GM12873 (cell line): ENCODE measurements around the gene KCNC2.

Source experiments
- TF ChIP-seq, protein P1 (sequence below): IDR thresholded peaks from 2 replicates; pipeline ENCODE4 v1.5.1; 2012; ENCODE audit warnings: low read depth, mild to moderate bottlenecking, moderate library complexity, low read length, control low read depth; ENCODE audit not compliant: insufficient read depth; ENCODE audit errors: missing control alignments

Gene KCNC2

DNA sequence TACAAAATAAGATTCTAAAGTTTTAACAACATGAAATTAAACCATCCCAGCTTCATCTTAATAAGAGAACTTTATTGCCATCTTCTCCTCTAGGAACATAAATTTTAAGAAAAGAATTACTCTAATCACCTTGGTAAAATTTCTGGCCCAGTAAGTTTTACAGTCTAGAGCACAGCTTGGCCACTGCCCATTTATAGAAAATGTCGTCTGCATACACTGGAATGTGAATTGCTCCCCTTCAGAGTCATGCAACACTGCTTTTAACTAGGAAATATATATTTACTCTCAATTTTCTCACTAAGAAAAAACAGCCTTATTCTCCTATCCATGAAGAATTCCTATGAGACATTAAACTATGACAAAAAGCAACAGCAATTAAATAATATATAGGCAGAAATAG, 48.2 kb downstream of the KCNC2 start:
- TF ChIP-seq, protein P1, sequence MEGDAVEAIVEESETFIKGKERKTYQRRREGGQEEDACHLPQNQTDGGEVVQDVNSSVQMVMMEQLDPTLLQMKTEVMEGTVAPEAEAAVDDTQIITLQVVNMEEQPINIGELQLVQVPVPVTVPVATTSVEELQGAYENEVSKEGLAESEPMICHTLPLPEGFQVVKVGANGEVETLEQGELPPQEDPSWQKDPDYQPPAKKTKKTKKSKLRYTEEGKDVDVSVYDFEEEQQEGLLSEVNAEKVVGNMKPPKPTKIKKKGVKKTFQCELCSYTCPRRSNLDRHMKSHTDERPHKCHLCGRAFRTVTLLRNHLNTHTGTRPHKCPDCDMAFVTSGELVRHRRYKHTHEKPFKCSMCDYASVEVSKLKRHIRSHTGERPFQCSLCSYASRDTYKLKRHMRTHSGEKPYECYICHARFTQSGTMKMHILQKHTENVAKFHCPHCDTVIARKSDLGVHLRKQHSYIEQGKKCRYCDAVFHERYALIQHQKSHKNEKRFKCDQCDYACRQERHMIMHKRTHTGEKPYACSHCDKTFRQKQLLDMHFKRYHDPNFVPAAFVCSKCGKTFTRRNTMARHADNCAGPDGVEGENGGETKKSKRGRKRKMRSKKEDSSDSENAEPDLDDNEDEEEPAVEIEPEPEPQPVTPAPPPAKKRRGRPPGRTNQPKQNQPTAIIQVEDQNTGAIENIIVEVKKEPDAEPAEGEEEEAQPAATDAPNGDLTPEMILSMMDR, result no peak

DNA sequence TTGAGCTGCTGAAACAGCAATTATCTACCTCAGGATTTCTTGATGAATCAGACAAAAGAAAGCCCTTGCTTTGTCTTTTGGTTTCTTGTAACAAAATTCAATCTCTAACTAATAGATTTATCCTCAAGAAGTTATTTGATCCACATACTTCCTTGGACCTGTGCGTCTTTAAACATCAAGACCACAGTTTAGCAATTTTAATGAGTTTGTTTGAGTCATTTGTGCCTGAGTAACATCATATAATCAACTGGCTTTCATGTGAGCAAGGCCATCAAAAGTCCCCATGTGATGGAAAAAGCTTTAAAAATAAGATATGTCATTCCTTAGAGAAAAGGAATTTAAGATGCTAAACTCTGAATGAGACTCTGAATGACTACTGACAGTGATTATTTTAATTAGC, 52.3 kb downstream of the KCNC2 start:
- TF ChIP-seq, protein P1, result no peak

DNA sequence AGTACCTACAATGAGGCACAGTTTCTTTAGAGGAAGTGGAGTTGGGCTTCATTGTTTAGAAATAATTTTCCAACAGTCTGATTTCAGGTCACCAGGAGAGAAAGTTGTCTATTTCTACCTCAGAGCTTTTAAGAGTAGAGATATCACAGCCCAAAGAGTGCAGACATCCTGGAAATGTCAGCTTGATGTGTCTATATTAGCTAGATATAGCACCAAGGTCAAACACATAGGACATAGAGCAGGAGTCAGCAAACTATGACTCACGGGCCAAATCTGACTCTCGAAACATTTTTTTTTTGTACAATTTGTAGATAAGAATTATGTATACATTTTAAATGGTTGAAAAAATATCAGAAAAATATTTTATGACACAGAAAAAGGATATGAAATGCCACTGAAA, 53.7 kb downstream of the KCNC2 start:
- TF ChIP-seq, protein P1, result no peak

DNA sequence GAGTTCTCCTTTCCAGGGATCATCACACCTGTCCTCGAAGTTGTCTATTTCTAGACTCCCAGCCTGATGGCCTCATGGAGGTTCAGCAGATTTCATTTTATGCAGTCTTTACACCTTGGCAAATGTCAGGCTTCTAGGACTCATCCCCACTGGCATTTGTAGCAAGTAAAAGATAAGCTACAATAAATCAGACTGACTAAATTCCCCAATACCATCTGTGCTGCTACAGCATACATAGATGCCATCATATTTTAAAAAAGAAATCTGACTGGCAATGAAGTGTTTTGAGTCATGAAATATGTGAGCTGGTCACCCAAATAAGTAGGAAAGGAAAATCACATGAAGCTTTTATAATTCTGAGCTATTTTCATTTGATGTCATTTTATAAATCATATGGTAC, 55.3 kb downstream of the KCNC2 start:
- TF ChIP-seq, protein P1, result no peak

DNA sequence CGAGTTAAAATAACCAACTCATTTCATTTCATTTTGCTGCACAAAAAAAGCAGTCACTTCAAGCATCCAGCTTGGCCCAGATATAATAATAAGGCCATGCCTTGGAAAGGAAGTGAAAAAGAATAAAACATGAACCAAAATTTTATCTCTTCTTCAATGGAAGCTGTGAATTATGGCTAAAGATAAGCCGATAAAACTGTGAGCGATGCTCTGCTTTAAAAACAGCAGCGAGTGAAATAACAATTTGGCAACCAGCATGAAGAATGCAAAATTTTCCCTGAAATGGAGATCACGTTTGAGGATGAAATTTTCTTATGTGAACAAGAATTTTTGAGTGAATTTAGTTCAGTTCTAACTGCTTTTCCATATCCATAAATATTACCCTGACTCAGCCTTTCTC, 70.4 kb downstream of the KCNC2 start:
- TF ChIP-seq, protein P1, result no peak

DNA sequence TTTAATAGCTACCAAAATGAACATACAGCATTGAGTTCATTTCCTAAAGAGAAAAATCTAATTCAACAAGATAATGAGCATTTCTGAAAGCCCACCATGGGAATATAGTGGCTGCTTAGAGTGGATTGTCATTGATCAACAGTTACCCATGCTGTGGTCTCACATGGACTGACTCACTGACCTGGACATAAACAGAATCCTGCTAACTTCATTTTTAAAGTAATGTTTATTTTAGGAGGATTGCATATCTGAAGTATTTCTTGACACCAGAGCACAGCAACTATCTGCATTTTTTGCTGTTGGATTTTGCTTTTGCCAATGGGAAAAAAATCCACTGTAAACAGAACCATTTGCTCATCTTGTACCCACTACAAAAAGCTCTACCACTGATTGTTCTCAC, 71.7 kb downstream of the KCNC2 start:
- TF ChIP-seq, protein P1, result no peak

DNA sequence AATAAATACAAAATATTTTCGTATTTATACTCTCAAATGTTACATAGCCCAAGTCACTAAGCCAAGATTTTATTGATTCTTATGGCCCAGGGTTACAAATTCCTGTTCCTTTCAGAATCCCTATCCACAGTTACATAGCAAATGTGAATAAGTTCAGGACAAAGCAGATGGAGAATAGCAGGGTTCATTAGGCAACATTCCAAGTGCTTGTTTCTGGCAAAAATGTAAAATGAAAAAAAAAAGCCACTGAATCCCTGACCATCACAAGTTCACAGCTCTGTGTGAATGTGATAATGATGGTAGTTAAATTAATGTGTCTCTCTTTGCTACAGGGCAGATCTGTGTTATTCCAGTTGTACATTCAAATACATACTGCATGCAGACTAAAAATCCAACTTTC, 74.6 kb downstream of the KCNC2 start:
- TF ChIP-seq, protein P1, result no peak
